HG02884 (cell line): Measurements from ENCODE around the gene TRAPPC2L.

Experiments used
- ATAC-seq: cut with Tn5 transposase; IDR thresholded peaks from one replicate; pipeline ENCODE4 v1.9.1; 2021; ENCODE audit warnings: mild to moderate bottlenecking, moderate library complexity; ENCODE audit not compliant: unreplicated experiment

The TRAPPC2L gene

GRCh38 chr16:88856122-88856827 lies 652 bp upstream of the TRAPPC2L start:
- peak; percentile 10 for ATAC-seq

GRCh38 chr16:88857728-88858339 lies 907 bp downstream of the TRAPPC2L start:
- no peak for ATAC-seq

GRCh38 chr16:88859381-88860091 lies 2.6 kb downstream of the TRAPPC2L start:
- ATAC-seq, result no peak

GRCh38 chr16:88861359-88861758 lies 4.4 kb downstream of the TRAPPC2L start:
- ATAC-seq, result no peak

- no peak for ATAC-seq
Observed at GRCh38 chr16:88862968-88863367, 6.0 kb downstream of the TRAPPC2L start.

- ATAC-seq, result no peak
Observed at GRCh38 chr16:88863426-88863825, 6.5 kb downstream of the TRAPPC2L start.

- no peak for ATAC-seq
Observed at GRCh38 chr16:88864099-88864498, 7.2 kb downstream of the TRAPPC2L start.

GRCh38 chr16:88864521-88864920 lies 7.6 kb downstream of the TRAPPC2L start:
- ATAC-seq, result no peak

- ATAC-seq, result no peak
Observed at GRCh38 chr16:88865310-88865709, 8.4 kb downstream of the TRAPPC2L start.

- ATAC-seq, result no peak
Observed at GRCh38 chr16:88865742-88866141, 8.8 kb downstream of the TRAPPC2L start.

- ATAC-seq, result no peak
Observed at GRCh38 chr16:88866151-88866920, 9.4 kb downstream of the TRAPPC2L start, which contains the start of gene PABPN1L. TSS of gene PABPN1L (minus strand) at chr16:88866660. CDS start at chr16:88866606, 54 bp downstream.

GRCh38 chr16:88867581-88868246 lies 10.8 kb downstream of the TRAPPC2L start:
- ATAC-seq, result no peak

GRCh38 chr16:88868974-88869672 lies 12.2 kb downstream of the TRAPPC2L start:
- ATAC-seq, result no peak

GRCh38 chr16:88869673-88869980 lies 12.7 kb downstream of the TRAPPC2L start:
- no peak for ATAC-seq

- ATAC-seq, result no peak
Observed at GRCh38 chr16:88870608-88871348, 13.9 kb downstream of the TRAPPC2L start.

- no peak for ATAC-seq
Observed at GRCh38 chr16:88871349-88871702, 14.4 kb downstream of the TRAPPC2L start.

GRCh38 chr16:88871730-88872416 lies 14.9 kb downstream of the TRAPPC2L start:
- no peak for ATAC-seq

GRCh38 chr16:88872650-88873331 lies 15.9 kb downstream of the TRAPPC2L start:
- ATAC-seq, result no peak
